DMS 273 (cell line): ENCODE data around the gene ASB3.
"Not testable (repeated sequence)": the region's sequence is repeated elsewhere in the genome, so short reads cannot be mapped to it uniquely, and the experiment has no call there.

ENCODE experiments used
- DNase-seq: peaks from one replicate; lab custom pipeline; 2025; ENCODE audit not compliant: unreplicated experiment; lab: John Stamatoyannopoulos, UW

Gene ASB3

DNA sequence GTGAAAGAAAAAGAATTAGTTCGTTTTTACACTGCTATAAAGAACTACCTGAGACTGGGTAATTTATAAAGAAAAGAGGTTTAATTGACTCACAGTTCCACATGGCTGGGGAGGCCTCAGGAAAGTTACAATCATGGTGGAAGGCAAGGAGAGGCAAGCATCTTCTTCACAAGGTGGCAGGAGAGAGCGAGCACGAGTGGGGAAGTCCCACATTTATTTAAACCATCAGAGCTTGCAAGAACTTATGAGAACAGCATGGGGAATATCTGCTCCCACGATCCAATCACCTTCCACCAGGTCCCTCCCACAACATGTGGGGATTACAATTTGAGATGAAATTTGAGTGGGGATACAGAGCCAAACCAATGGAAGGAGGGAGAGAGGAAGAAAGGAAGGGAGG is 128.3 kb downstream of the ASB3 start:
- not testable (repeated sequence) for DNase-seq

- no peak for DNase-seq
Observed at GRCh38 chr2:53655256-53655655, 131.5 kb downstream of the ASB3 start.

DNA sequence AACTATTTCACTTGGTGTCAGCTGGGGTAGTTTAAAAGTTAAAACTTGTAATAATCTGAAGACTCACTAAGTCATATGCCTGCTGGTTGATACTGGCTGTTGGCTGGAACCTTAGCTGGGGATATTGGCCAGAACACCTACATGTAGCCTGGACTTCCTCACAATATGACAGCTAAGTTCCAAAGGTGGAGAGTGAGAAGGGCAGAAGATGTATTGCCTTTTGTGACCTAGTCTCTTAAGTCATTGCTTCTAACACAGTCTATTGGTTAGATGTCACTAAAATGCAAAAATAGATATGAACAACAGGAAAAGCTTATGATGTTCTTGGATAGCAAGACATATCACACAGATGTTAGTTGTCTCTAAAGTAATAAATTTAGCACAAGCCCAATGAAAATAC is 132.4 kb downstream of the ASB3 start:
- DNase-seq: no peak

- DNase-seq: no peak
Observed at GRCh38 chr2:53652131-53652530, 134.6 kb downstream of the ASB3 start.

DNA sequence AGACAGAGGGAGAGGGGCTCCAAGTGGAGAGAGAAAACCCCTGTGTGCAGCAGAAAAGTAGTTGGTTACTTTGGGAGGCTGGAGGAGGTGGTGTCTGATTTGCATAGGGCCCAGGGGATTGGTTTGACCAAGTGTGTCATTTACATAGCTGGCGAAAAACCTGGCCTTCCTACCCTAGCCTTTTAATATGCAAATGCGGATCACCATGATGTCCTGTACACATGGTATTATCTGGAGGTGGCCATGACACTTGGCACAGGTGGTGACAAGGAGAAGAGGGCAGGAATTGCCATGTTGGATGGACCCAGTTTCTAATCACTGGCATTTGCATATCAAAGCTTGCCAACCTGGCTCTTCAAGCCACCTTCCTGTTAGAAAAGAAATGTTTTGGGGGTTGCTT is 140.0 kb downstream of the ASB3 start:
- no peak for DNase-seq

GRCh38 chr2:53641290-53641689 is 145.5 kb downstream of the ASB3 start:
- DNase-seq: no peak

- DNase-seq: no peak
Observed at GRCh38 chr2:53640466-53640865, 146.3 kb downstream of the ASB3 start.

DNA sequence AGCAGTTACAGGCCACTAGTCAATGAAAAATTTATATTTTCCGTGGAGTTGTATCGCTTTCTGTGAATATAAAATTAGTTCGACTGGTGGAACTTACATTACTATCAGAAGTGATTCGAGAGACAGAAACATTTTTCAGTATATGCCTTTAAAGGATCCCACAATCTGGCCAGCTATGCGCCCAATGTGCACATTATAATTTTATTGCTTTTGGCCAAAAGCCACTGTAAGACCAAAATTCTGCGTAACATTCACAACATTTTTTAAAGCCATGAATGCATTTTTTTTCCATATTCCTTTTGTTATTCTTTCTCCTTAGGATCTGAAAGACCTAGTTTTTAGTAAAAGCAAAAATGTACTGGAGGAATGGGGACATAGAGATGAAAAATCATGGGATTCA is 150.2 kb downstream of the ASB3 start:
- DNase-seq: no peak

DNA sequence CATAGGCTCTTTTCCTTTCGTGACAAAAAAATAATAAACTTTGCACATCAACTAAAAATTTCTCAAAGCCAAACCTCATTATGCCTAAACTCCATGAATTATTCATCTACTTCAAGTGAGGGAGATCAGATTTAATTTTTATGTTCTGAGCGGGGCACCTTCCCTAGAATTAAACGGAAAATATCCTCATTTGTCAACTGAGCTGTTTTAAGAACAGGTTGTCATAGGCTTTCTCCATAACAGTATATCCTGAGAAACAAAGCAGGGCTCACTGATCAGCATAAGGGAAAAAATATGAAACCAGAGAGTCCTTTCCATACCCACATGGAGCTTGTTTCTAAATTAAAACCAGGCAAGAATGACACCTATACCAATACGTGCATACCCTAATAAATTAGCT is 150.6 kb downstream of the ASB3 start:
- no peak for DNase-seq

GRCh38 chr2:53635694-53636093 is 151.1 kb downstream of the ASB3 start:
- DNase-seq: no peak

- peak; percentile 28 for DNase-seq
Observed at GRCh38 chr2:53633441-53633840, 153.3 kb downstream of the ASB3 start.

DNA sequence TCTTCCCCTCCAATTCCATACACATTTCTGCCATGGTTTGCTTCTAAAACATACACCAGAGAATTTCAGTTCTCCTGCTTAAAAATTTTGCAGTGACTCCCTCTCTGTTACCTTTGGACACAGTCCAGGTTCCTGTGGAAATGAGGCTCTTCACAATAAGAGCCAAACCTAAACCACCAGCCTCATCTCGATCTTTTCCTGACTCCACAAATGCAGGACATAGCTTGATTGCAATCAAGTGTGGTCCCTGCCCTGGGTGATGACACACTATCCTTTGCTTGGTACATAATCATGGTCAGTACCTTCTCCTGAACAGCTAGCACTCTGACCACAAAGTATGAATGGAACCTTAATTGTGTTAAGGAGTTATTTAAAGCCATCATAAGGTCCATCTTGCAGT is 154.0 kb downstream of the ASB3 start:
- DNase-seq: peak; percentile 12

DNA sequence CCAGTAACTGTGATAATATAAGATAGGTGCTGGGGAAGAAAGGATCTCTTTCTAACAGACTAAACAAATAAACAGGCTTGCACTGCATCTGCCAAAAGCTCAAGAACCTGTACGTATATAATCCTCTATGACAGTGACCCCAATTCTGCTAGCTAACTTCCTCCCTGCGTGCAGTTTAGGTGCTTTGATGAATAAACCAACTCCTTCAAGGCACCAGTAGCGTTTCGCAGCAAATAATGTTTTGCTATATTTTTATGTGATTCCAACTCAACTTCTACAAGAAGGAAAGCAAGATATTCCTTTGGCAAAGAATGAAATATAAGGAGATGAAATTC is 154.7 kb downstream of the ASB3 start:
- DNase-seq: no peak

GRCh38 chr2:53631313-53632125 is 155.2 kb downstream of the ASB3 start:
- DNase-seq: no peak

- no peak for DNase-seq
Observed at GRCh38 chr2:53630026-53630606, 156.6 kb downstream of the ASB3 start.

DNA sequence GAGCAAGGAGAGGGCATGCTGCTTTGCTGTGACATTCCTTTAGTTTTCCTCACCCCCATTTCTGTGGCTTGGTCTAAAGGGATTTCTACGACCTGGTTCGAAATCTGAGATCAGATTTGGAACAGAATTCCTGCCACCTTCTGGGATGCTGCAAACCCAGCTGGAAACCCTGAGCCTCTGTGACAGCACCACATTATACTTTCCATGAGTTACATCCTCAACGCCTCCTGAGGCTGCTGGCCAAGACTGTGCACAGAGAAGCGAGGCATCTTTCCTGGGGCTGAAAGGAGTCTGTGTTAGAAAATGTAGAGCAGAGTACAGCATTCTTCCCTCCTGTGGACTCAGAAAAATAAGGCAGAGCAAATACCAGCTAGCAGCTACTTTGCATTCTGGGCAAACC is 157.3 kb downstream of the ASB3 start:
- DNase-seq: no peak

GRCh38 chr2:53629001-53629400 is 157.8 kb downstream of the ASB3 start:
- no peak for DNase-seq

GRCh38 chr2:53622141-53622540 is 164.6 kb downstream of the ASB3 start:
- DNase-seq: no peak

DNA sequence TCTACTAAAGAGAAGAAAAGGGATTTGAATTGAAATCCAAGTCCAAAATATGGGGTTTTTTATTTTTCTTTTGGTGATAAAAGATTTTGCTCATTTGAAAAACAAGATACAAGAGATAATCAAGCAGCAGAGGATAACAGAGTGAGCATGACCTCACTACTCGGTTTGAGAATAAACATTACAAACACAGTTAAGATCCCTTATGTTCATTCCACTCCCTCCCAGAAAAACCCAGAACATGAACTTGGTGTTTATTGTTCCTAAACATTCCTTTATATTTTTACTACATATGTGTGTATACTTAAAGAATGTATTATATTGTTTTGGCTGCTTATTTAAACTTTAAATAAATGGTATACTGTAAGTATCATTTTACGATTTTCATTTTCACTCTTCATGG is 165.8 kb downstream of the ASB3 start:
- DNase-seq: no peak
